Uterus (tissue), 4 donors: ENCODE measurements around the gene EEF1AKMT3. TPM values are rescaled to one million over a fixed set of nuclear protein-coding genes. Genes with fewer than 3 reads are reported as not detected.
A peak's percentile ranks its signal among the peaks of the same experiment; 100 is the strongest.

ENCODE experiments used
- DNase-seq, 2 donors: peaks; one replicate each; pipeline ENCODE4 v3.0.0-alpha.2; 2019 to 2020
- H3K27ac ChIP-seq, 2 donors: fragments of 200-600 bp; sonication (generic); 1 replicate in 1 of 2; 2 replicates in 1 of 2; pipeline ENCODE4 v1.5.1; 2016 to 2018
- H3K27me3 ChIP-seq, 2 donors: fragments of 200-600 bp; sonication (generic); one replicate each; pipeline ENCODE4 v1.5.1; 2018 to 2019; ENCODE audit warnings: control low read depth in 1 of 2
- H3K36me3 ChIP-seq, 2 donors: fragments of 200-600 bp; sonication (generic); one replicate each; pipeline ENCODE4 v1.5.1; 2019; ENCODE audit warnings: control low read depth in 1 of 2
- H3K4me1 ChIP-seq, 2 donors: fragments of 200-600 bp; sonication (generic); one replicate each; pipeline ENCODE4 v1.5.1; 2018 to 2019; ENCODE audit warnings: control low read depth in 1 of 2
- H3K4me3 ChIP-seq, 2 donors: fragments of 200-600 bp; sonication (generic); 1 replicate in 1 of 2; 2 replicates in 1 of 2; pipeline ENCODE4 v1.5.1; 2018 to 2019; ENCODE audit warnings: mild to moderate bottlenecking in 1 of 2
- H3K9me3 ChIP-seq, 2 donors: fragments of 200-600 bp; sonication (generic); one replicate each; pipeline ENCODE4 v1.5.1; 2019; ENCODE audit warnings: control low read depth in 1 of 2
- POLR2A ChIP-seq, 2 donors: fragments of 450-650 bp; IDR thresholded peaks; one replicate each; pipeline ENCODE4 v1.6.1; 2016; ENCODE audit warnings: antibody characterized with exemption in 2 of 2, mild to moderate bottlenecking in 1 of 2, moderate library complexity in 1 of 2
- intact Hi-C: fragments of 100-400 bp; cut with DNase I; formaldehyde crosslinking; loops from one replicate; pipeline ENCODE4 v1.15.1; 2023; ENCODE audit warnings: low total_unique reads
- total RNA-seq, 4 donors: library from RNA; depleted of rRNA in 3 of 4; stranded (reverse); fragments of >200 nt in 3 of 4; gene quantifications; one replicate each; pipeline versions ENCODE4 v1.1.0 to v1.2.4, GENCODE V29; 2014 to 2023
- TF ChIP-seq, protein P1 (sequence below), 4 experiments: fragments of 200-600 bp in 2 of 4; fragments of 450-650 bp in 2 of 4; sonication (generic) in 2 of 4; IDR thresholded peaks; one replicate each; pipeline ENCODE4 v1.5.1; 2016 to 2019; ENCODE audit warnings: antibody characterized with exemption in 4 of 4, mild to moderate bottlenecking in 2 of 4, moderate library complexity in 1 of 4
- donor health status: DM: yes; HTN: yes; CAD: no.

Gene EEF1AKMT3
- total RNA-seq, 4 donors from 2014 or later = 2.3 to 15.5 (median 11.5) TPM

DNA sequence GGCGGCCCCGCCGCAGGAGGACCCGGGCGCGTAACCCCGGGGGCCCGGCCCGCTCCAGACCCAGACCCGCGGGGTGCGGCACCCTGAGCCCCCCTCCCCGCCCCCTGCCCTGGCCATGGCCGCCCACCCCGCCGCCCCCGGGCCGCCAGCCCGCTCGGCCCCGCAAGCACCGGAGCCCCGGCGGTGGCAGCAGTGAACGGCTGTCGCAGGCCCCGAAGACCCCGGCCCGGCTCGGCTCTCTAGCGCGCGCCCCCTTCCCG lies 17.3 kb upstream of the EEF1AKMT3 start:
- intact Hi-C loops = no loop called here
- no peak for DNase-seq
- no peaks in the 10 kb centered on the region for H3K36me3 ChIP-seq
- peak overlapping the region; percentile 40 to 80 for H3K4me3 ChIP-seq
- peaks cover 0 to 19% of the 10 kb centered on the region in 2 donors for H3K4me1 ChIP-seq
- H3K27ac ChIP-seq = peak overlapping the region in 1 of 2 donors; percentile 43
- no peaks in the 10 kb centered on the region for H3K27me3 ChIP-seq
- no peaks in the 10 kb centered on the region for H3K9me3 ChIP-seq
- no peak for TF ChIP-seq POLR2A (IDR thresholded peaks at IDR 0.05)
- TF ChIP-seq, protein P1, sequence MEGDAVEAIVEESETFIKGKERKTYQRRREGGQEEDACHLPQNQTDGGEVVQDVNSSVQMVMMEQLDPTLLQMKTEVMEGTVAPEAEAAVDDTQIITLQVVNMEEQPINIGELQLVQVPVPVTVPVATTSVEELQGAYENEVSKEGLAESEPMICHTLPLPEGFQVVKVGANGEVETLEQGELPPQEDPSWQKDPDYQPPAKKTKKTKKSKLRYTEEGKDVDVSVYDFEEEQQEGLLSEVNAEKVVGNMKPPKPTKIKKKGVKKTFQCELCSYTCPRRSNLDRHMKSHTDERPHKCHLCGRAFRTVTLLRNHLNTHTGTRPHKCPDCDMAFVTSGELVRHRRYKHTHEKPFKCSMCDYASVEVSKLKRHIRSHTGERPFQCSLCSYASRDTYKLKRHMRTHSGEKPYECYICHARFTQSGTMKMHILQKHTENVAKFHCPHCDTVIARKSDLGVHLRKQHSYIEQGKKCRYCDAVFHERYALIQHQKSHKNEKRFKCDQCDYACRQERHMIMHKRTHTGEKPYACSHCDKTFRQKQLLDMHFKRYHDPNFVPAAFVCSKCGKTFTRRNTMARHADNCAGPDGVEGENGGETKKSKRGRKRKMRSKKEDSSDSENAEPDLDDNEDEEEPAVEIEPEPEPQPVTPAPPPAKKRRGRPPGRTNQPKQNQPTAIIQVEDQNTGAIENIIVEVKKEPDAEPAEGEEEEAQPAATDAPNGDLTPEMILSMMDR (IDR thresholded peaks at IDR 0.05) = no peak

DNA sequence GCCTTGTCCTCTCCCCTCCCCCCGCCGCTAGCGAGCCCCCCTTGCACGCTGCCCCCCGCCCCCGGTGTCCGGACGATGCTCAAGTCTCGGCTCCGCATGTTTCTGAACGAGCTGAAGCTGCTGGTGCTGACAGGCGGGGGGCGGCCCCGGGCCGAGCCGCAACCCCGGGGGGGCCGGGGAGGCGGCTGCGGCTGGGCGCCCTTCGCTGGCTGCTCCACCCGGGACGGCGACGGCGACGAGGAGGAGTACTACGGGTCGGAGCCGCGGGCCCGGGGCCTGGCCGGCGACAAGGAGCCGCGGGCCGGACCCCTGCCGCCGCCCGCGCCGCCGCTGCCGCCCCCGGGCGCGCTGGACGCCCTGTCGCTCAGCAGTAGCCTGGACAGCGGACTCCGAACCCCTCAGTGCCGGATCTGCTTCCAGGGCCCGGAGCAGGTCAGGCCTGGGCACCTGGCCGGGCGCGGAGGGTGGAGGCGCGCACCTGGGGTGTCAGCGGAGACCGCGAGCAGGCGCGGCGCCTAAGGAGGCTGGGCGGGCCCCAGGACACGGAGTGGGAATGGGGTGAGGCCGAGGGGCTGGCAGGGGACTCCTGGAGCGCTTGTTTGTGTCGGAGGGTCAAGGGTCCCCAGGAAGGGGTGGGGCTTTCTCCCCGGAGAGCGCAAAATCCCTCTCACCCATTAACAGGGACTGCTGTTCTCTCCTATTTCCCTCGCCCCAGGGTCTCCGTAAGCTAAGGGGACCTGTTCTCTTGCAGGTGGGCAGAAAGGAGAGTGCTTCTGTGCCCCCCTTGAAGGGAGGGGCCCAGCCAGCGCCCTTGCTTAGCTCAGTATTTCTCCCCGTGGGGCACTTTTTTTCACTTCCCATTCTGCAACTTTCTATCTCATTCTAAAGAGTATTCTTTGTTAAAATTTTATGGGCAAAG lies 16.7 kb upstream of the EEF1AKMT3 start:
- peak overlapping the region; percentile 40 to 80 for H3K4me3 ChIP-seq
- no peak for DNase-seq
- H3K27ac ChIP-seq = peak overlapping the region in 1 of 2 donors; percentile 43
- intact Hi-C loops = no loop called here
- TF ChIP-seq, protein P1 (IDR thresholded peaks at IDR 0.05) = no peak
- TF ChIP-seq POLR2A (IDR thresholded peaks at IDR 0.05) = no peak
- H3K27me3 ChIP-seq = no peaks in the 10 kb centered on the region
- peaks cover 0 to 19% of the 10 kb centered on the region in 2 donors for H3K4me1 ChIP-seq
- no peaks in the 10 kb centered on the region for H3K36me3 ChIP-seq
- no peaks in the 10 kb centered on the region for H3K9me3 ChIP-seq

DNA sequence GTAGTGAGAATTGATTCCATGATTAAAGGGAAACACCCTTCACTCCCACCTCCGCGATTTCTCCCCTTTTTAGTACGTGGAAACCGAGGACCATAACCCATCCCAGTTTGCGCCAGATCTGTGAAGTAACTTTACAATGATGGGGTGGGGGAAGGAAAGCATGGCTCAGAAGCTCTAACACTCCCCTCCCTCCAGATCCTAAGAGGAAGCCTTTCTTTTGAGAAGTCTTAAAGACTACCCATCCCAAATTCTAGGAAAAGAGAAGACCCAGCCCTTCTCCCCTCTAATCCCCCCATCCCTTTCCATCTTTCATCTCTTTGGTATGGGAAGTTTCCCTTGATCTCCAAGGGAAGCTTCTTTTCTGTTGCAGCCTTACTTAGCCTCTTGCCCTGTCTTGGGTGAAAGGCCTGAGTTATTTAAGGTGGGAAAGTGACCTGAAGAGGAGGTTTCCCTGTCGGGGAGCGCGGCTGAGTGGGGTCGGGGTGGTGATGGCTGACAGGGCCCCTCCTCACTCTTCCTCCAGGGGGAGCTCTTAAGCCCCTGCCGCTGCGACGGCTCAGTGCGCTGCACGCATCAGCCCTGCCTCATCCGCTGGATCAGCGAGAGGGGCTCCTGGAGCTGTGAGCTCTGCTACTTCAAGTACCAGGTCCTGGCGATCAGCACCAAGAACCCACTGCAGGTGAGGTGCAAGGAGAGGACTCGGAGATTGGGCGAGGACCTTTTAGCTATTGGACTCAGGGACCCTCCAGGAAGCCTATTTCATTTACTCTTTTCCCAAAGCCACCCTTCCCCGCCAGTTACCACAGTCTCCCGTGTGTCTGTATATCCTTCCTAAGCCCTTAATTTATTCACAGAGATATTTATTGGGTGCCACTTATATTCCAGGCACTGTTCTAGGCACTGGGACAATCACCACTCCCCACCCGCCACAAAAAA lies 15.7 kb upstream of the EEF1AKMT3 start:
- Histone ChIP-seq H3K27ac (no peak overlapping the region), H3K9me3 (no peaks in the 10 kb centered on the region), H3K4me3 (no peak overlapping the region), H3K4me1 (peaks cover 0 to 19% of the 10 kb centered on the region in 2 donors), H3K36me3 (no peaks in the 10 kb centered on the region), H3K27me3 (no peaks in the 10 kb centered on the region)
- no peak for TF ChIP-seq POLR2A (IDR thresholded peaks at IDR 0.05)
- TF ChIP-seq, protein P1 (IDR thresholded peaks at IDR 0.05) = peak in 1 of 4 experiments; percentile 11
- DNase-seq = no peak
- intact Hi-C loops = no loop called here

DNA sequence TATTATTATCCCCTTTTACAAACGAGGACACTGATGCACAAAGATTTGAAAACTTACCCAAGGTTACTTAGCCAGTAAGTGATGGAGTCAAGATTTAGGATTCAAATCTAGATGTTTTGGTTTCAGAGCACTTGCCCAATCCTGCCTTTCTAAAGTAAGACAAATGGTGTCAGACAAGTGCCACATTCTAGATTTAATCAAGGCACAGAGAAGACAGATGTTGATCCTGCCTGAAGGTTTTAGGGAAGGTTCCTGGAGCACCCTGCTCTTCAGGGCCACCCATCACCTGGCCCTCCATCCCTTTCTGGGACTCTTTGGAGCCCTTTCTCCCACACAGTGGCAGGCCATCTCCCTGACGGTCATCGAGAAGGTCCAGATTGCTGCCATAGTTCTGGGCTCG lies 14.6 kb upstream of the EEF1AKMT3 start:
- no peak for DNase-seq
- intact Hi-C loops = no loop called here
- no peaks in the 10 kb centered on the region for H3K9me3 ChIP-seq

More for the DNA sequence above, 14.6 kb upstream of the EEF1AKMT3 start:
- H3K27me3 ChIP-seq = peaks cover 1 to 6% of the 10 kb centered on the region in 2 donors
- H3K27ac ChIP-seq = no peak overlapping the region
- no peak overlapping the region for H3K4me3 ChIP-seq
- TF ChIP-seq, protein P1 (IDR thresholded peaks at IDR 0.05) = no peak
- TF ChIP-seq POLR2A (IDR thresholded peaks at IDR 0.05) = no peak
- H3K36me3 ChIP-seq = no peaks in the 10 kb centered on the region
- H3K4me1 ChIP-seq = peaks cover 0 to 16% of the 10 kb centered on the region in 2 donors
